ENCODE measurements around the gene CLDN8. TPM values are rescaled to one million over a fixed set of nuclear protein-coding genes. Genes with fewer than 3 reads are reported as not detected.
A peak's percentile ranks its signal among the peaks of the same experiment; 100 is the strongest.

CLDN8 gene
- 0.03 TPM in 2 replicates for polyA plus RNA-seq (2013)

DNA sequence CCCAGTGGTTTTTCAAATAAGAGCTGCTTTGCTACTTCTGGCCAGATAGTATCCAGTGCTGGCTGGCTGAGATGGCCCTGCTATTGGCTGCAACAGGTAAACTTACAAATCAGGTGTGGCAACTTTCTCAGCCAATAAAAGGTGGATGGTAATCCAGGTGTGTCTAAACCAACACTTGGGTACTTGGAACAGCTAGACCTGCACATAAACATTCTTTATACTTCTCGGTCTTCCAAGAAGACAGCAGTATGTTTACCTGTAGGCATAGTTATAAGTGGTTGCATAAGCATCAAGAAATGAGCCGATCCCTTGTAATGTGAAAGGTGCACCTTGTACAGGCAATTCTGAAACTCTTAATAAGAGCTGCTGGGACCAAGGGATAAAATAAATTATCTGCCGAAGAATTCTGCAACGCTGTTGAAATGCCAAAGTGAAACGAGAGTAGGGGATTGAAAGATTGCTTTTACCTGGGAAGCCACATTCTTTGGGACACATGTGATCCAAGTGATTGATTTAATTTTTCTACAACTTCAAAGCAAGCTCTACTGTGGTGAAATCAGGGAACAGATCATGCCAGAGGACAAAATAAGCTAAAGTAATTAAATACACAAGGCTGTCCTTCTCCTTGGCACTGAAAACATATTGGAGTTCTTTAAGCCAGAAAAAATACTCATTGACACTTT is at the start of gene CLDN8:
TSS of gene CLDN8 (minus strand) at position 57 of the 683 bp plus-strand sequence. CDS start 172 bp downstream, outside the sequence.
- WGBS (ENCODE audit: extremely low coverage, insufficient coverage, insufficient read length), result no CpG with 5 or more reads among the region's 5 CpGs
- no peak within 1 kb of the TSS for H3K14ac ChIP-seq (ENCODE audit: low read length)
- no peaks in the 10 kb centered on the region for H3K4me1 ChIP-seq (ENCODE audit: control insufficient read depth in 1 of 2, insufficient read depth in 2 of 2, low read length in 2 of 2)

DNA sequence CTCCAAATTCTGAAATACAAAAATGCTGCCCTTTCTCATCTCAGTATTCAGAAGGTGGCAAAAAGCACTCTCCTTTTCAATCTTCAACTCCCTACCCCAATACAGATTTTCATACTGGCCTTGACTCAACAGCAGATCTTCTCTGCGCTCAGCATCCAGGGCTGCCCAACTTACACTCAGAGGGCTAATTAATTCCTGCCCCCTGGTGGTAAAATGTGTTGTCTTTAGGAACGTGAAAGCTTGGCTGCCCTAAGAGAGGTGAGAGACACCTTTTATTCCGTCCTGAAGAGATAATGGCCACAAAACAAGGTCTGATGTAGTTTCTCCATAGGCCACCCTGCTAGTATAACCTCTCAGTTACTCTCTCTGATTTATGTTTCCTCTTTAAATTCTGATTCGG is 41.9 kb upstream of the CLDN8 start:
- peak; percentile 39 to 87 for DNase-seq
- Histone ChIP-seq H2AK5ac (ENCODE audit: low read length) (no peak overlapping the region), H2BK120ac (ENCODE audit: insufficient read depth, low read length, poor library complexity) (no peak overlapping the region), H3K36me3 (ENCODE audit: control insufficient read depth in 1 of 2, insufficient read depth in 2 of 2, low read length in 2 of 2) (no peaks in the 10 kb centered on the region), H3K79me1 (ENCODE audit: low read length) (no peaks in the 10 kb centered on the region), H3K4me2 (ENCODE audit: low read length) (no peak overlapping the region), H2AFZ (ENCODE audit: insufficient read depth, low read length, poor library complexity) (no peak overlapping the region), H3K27ac (ENCODE audit: low read depth, low read length) (no peak overlapping the region), H3K14ac (ENCODE audit: low read length) (no peak overlapping the region), H4K12ac (ENCODE audit: low read depth, low read length) (no peak overlapping the region), H3K4ac (ENCODE audit: low read depth, low read length) (no peak overlapping the region), H4K8ac (ENCODE audit: low read depth, low read length) (no peak overlapping the region), H3K4me1 (ENCODE audit: control insufficient read depth in 1 of 2, insufficient read depth in 2 of 2, low read length in 2 of 2) (no peaks in the 10 kb centered on the region), H4K91ac (ENCODE audit: low read depth, low read length) (no peak overlapping the region), H3K9me3 (ENCODE audit: insufficient read depth, low read depth, low read length) (no peaks in the 10 kb centered on the region), H2BK12ac (ENCODE audit: low read length) (no peak overlapping the region), H3K23ac (ENCODE audit: low read length) (no peak overlapping the region), H3K79me2 (ENCODE audit: control insufficient read depth, insufficient read depth, low read length, poor library complexity) (no peaks in the 10 kb centered on the region), H3K18ac (ENCODE audit: low read length) (no peak overlapping the region), H3K27me3 (ENCODE audit: insufficient read depth, low read length) (no peaks in the 10 kb centered on the region), H3K9ac (ENCODE audit: low read length) (no peak overlapping the region), H2BK5ac (ENCODE audit: low read depth, low read length, poor library complexity) (no peak overlapping the region), H3K4me3 (ENCODE audit: low read depth, low read length) (no peak overlapping the region)
- no CpG with 5 or more reads among the region's 4 CpGs for WGBS (ENCODE audit: extremely low coverage, insufficient coverage, insufficient read length)

More for the DNA sequence above, at the start of gene CLDN8:
- H2BK120ac ChIP-seq (ENCODE audit: insufficient read depth, low read length, poor library complexity), result no peak within 1 kb of the TSS
- no peaks in the 10 kb centered on the region for H3K9me3 ChIP-seq (ENCODE audit: insufficient read depth, low read depth, low read length)
- H3K27me3 ChIP-seq (ENCODE audit: insufficient read depth, low read length), result no peaks in the 10 kb centered on the region
- H4K12ac ChIP-seq (ENCODE audit: low read depth, low read length), result no peak within 1 kb of the TSS
- no peaks in the 10 kb centered on the region for H3K36me3 ChIP-seq (ENCODE audit: control insufficient read depth in 1 of 2, insufficient read depth in 2 of 2, low read length in 2 of 2)
- peak in 1 of 2 donors; percentile 54 for DNase-seq
- H3K4me2 ChIP-seq (ENCODE audit: low read length), result no peak within 1 kb of the TSS
- no peak within 1 kb of the TSS for H3K4ac ChIP-seq (ENCODE audit: low read depth, low read length)
- H2BK5ac ChIP-seq (ENCODE audit: low read depth, low read length, poor library complexity), result no peak within 1 kb of the TSS
- no peak within 1 kb of the TSS for H3K4me3 ChIP-seq (ENCODE audit: low read depth, low read length)
- H3K79me1 ChIP-seq (ENCODE audit: low read length), result no peaks in the 10 kb centered on the region
- H4K91ac ChIP-seq (ENCODE audit: low read depth, low read length), result no peak within 1 kb of the TSS
- H3K23ac ChIP-seq (ENCODE audit: low read length), result no peak within 1 kb of the TSS
- no peak within 1 kb of the TSS for H2AK5ac ChIP-seq (ENCODE audit: low read length)
- no peak within 1 kb of the TSS for H3K18ac ChIP-seq (ENCODE audit: low read length)
- no peak within 1 kb of the TSS for H4K8ac ChIP-seq (ENCODE audit: low read depth, low read length)
- no peak within 1 kb of the TSS for H3K27ac ChIP-seq (ENCODE audit: low read depth, low read length)
- no peak within 1 kb of the TSS for H2AFZ ChIP-seq (ENCODE audit: insufficient read depth, low read length, poor library complexity)
- H3K79me2 ChIP-seq (ENCODE audit: control insufficient read depth, insufficient read depth, low read length, poor library complexity), result no peaks in the 10 kb centered on the region
- H3K9ac ChIP-seq (ENCODE audit: low read length), result no peak within 1 kb of the TSS
- H2BK12ac ChIP-seq (ENCODE audit: low read length), result no peak within 1 kb of the TSS

DNA sequence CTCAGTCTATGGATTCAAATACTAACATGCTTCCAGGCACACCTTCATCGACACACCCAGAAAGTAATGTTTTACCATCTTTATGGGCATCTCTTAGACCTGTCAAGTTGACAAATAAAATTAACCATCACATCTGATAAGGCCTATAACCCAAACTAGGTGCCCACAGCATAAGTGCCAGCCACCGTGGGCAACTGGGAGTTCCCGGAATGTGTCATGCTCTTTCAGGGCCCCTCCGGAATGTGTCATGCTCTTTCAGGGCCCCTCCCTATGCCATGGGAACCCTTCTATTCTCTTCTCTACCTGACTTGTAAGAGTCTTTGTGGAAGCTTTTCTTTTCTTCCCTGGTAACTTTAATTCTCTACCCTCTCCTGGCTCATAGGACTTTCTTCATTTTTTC is 40.2 kb upstream of the CLDN8 start:
- Histone ChIP-seq H3K27ac (ENCODE audit: low read depth, low read length) (no peak overlapping the region), H2AFZ (ENCODE audit: insufficient read depth, low read length, poor library complexity) (no peak overlapping the region), H3K79me1 (ENCODE audit: low read length) (no peaks in the 10 kb centered on the region), H4K8ac (ENCODE audit: low read depth, low read length) (no peak overlapping the region), H3K4me2 (ENCODE audit: low read length) (no peak overlapping the region), H3K4ac (ENCODE audit: low read depth, low read length) (no peak overlapping the region), H3K9me3 (ENCODE audit: insufficient read depth, low read depth, low read length) (no peaks in the 10 kb centered on the region), H3K4me1 (ENCODE audit: control insufficient read depth in 1 of 2, insufficient read depth in 2 of 2, low read length in 2 of 2) (no peaks in the 10 kb centered on the region), H3K14ac (ENCODE audit: low read length) (no peak overlapping the region), H3K36me3 (ENCODE audit: control insufficient read depth in 1 of 2, insufficient read depth in 2 of 2, low read length in 2 of 2) (no peaks in the 10 kb centered on the region), H3K23ac (ENCODE audit: low read length) (no peak overlapping the region), H3K27me3 (ENCODE audit: insufficient read depth, low read length) (no peaks in the 10 kb centered on the region), H2BK120ac (ENCODE audit: insufficient read depth, low read length, poor library complexity) (no peak overlapping the region), H3K4me3 (ENCODE audit: low read depth, low read length) (no peak overlapping the region), H3K9ac (ENCODE audit: low read length) (no peak overlapping the region), H2BK12ac (ENCODE audit: low read length) (no peak overlapping the region), H2AK5ac (ENCODE audit: low read length) (no peak overlapping the region), H3K18ac (ENCODE audit: low read length) (no peak overlapping the region), H2BK5ac (ENCODE audit: low read depth, low read length, poor library complexity) (no peak overlapping the region), H4K12ac (ENCODE audit: low read depth, low read length) (no peak overlapping the region), H4K91ac (ENCODE audit: low read depth, low read length) (no peak overlapping the region), H3K79me2 (ENCODE audit: control insufficient read depth, insufficient read depth, low read length, poor library complexity) (no peaks in the 10 kb centered on the region)
- no CpG with 5 or more reads among the region's 4 CpGs for WGBS (ENCODE audit: extremely low coverage, insufficient coverage, insufficient read length)
- DNase-seq, result no peak

DNA sequence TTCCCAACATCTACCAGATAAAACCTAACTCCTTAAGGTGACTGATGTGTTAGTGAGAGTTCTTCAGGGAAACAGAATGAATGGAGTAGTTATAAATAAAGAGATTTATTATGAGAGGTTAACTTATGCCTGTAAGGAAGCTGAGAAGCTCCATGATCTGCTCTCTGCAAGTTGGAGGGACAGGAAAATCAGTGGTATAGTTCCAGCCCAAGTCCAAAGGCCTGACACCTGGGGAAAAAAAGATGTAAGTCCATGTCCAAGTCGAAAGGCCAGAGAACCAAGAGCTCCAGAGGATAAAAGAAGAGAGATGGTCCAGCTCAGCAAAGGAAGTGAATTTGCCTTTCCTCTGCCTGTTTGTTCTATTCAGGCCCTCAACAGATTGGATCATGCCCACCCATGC is 39.8 kb upstream of the CLDN8 start:
- Histone ChIP-seq H3K4me1 (ENCODE audit: control insufficient read depth in 1 of 2, insufficient read depth in 2 of 2, low read length in 2 of 2) (no peaks in the 10 kb centered on the region), H2AK5ac (ENCODE audit: low read length) (no peak overlapping the region), H3K14ac (ENCODE audit: low read length) (no peak overlapping the region), H3K27me3 (ENCODE audit: insufficient read depth, low read length) (no peaks in the 10 kb centered on the region), H3K9ac (ENCODE audit: low read length) (no peak overlapping the region), H3K27ac (ENCODE audit: low read depth, low read length) (no peak overlapping the region), H2BK120ac (ENCODE audit: insufficient read depth, low read length, poor library complexity) (no peak overlapping the region), H2BK12ac (ENCODE audit: low read length) (no peak overlapping the region), H4K12ac (ENCODE audit: low read depth, low read length) (no peak overlapping the region), H3K4ac (ENCODE audit: low read depth, low read length) (no peak overlapping the region), H3K4me2 (ENCODE audit: low read length) (no peak overlapping the region), H4K91ac (ENCODE audit: low read depth, low read length) (no peak overlapping the region), H2AFZ (ENCODE audit: insufficient read depth, low read length, poor library complexity) (no peak overlapping the region), H3K79me1 (ENCODE audit: low read length) (no peaks in the 10 kb centered on the region), H3K18ac (ENCODE audit: low read length) (no peak overlapping the region), H3K4me3 (ENCODE audit: low read depth, low read length) (no peak overlapping the region), H3K36me3 (ENCODE audit: control insufficient read depth in 1 of 2, insufficient read depth in 2 of 2, low read length in 2 of 2) (no peaks in the 10 kb centered on the region), H2BK5ac (ENCODE audit: low read depth, low read length, poor library complexity) (no peak overlapping the region), H4K8ac (ENCODE audit: low read depth, low read length) (no peak overlapping the region), H3K23ac (ENCODE audit: low read length) (no peak overlapping the region), H3K9me3 (ENCODE audit: insufficient read depth, low read depth, low read length) (no peaks in the 10 kb centered on the region), H3K79me2 (ENCODE audit: control insufficient read depth, insufficient read depth, low read length, poor library complexity) (no peaks in the 10 kb centered on the region)
- WGBS (ENCODE audit: extremely low coverage, insufficient coverage, insufficient read length), result no CpG with 5 or more reads among the region's 1 CpG
- DNase-seq, result no peak
